GM12874 (cell line): ENCODE results near the gene ATN1.

Source experiments
- TF ChIP-seq, protein P1 (sequence below): IDR thresholded peaks from 2 replicates; pipeline ENCODE4 v1.5.1; 2011; ENCODE audit warnings: low read depth, mild to moderate bottlenecking, control low read depth, low read length, moderate library complexity; ENCODE audit not compliant: insufficient read depth

ATN1 gene

DNA sequence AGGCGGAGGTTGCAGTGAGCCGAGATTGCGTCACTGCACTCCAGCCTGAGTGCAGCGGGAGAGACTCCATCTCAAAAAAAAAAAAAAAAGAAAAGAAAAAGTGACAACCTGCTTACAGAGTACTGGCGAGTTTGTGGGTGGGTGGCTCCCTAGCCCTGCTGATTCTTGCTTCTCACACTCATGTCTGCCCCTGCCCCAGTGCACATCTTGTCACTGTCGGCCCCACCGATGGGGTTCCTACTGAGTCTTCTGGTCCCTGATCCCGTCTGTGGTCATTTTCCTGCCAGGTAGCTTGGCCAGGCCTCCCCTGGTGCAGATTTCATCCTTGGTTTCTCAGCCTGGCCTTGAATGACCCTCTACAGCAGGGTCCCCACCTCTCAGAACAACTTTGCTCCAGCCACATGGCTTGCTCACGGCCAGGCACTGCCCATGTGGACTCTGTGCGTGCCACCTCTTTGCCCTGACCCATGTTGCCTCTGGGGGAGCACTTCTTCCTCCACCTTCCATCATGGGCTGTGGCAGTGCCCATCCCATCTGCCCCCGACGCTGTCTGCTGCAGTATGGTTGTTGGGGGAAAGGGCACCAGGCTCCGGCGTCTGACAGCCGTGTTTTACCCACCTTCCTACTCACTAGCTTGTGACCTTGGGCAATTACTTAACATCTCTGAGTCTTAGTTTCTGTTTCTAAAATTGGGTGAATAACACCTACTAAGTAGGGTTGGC is 21.3 kb downstream of the ATN1 start:
- TF ChIP-seq, protein P1, sequence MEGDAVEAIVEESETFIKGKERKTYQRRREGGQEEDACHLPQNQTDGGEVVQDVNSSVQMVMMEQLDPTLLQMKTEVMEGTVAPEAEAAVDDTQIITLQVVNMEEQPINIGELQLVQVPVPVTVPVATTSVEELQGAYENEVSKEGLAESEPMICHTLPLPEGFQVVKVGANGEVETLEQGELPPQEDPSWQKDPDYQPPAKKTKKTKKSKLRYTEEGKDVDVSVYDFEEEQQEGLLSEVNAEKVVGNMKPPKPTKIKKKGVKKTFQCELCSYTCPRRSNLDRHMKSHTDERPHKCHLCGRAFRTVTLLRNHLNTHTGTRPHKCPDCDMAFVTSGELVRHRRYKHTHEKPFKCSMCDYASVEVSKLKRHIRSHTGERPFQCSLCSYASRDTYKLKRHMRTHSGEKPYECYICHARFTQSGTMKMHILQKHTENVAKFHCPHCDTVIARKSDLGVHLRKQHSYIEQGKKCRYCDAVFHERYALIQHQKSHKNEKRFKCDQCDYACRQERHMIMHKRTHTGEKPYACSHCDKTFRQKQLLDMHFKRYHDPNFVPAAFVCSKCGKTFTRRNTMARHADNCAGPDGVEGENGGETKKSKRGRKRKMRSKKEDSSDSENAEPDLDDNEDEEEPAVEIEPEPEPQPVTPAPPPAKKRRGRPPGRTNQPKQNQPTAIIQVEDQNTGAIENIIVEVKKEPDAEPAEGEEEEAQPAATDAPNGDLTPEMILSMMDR: peak; percentile 37; the same call in 1 of the 2 replicates

DNA sequence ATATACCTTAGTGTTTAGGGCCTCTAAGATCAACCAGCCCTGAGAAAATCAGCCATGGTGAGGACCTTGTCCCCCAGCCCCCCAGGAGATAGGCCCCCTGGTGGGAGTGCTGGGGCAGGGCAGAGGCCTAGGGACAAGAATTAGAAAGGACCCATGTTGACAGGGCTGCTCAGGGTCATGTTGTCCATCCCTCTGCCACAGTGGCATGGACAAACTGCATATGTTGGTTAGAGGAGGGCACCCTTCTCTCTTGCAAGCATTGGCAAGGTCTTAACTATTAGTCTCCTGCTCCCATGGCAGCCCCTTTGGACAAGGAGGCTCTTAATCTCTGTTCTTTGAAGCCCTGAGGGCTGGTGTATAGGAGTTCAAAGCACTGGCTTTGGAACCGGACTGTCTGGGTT is 22.6 kb downstream of the ATN1 start:
- TF ChIP-seq, protein P1: peak; percentile 49; the same call in 1 of the 2 replicates

DNA sequence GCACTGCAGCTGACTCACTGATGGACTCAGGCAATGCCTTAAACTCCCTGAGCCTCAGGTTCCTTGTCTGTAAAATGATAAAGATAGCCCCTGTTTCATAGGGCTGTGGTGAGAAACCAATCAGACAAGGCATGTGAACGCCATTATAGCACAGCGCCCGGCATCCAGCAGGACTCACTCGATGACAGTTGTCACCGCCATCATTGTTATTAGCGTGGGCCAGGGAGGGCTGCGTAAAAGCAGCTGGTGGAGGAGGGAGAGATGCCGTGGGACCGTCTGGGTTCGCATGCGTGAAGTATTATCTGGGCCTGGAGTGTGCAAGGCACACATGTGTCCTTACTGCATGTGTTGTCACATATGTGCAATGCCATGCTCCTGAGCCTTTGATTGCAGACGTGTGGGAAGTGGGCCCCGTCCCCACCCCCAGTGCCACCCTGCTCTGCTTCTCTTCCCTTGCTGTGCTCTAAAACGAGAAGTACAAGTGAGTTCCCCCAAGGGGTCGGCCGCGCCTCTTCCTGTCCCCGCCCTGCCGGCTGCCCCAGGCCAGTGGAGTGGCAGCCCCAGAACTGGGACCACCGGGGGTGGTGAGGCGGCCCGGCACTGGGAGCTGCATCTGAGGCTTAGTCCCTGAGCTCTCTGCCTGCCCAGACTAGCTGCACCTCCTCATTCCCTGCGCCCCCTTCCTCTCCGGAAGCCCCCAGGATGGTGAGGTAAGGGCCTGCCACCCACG is 23.2 kb downstream of the ATN1 start, which contains the start of gene PTPN6:
TSS of gene PTPN6 (plus strand) at position 546 of the 730 bp plus-strand sequence. CDS start at position 703, 157 bp downstream.
- TF ChIP-seq, protein P1: no peak

DNA sequence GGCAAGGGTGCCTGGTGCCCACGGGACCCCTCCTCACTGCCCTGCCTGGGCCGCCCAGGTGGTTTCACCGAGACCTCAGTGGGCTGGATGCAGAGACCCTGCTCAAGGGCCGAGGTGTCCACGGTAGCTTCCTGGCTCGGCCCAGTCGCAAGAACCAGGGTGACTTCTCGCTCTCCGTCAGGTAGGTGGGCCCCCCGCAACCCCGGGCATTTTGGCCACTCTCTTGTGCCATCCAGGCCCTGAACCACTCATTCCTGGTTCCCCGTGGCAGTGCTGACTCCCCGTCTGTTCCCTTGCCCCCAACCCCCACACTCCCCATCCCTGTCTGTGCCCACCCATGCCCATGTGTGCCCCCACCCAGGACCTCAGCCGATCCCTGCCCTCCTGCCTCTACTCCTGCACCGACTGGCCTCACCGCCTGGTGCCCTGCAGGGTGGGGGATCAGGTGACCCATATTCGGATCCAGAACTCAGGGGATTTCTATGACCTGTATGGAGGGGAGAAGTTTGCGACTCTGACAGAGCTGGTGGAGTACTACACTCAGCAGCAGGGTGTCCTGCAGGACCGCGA is 23.9 kb downstream of the ATN1 start:
- TF ChIP-seq, protein P1: no peak

DNA sequence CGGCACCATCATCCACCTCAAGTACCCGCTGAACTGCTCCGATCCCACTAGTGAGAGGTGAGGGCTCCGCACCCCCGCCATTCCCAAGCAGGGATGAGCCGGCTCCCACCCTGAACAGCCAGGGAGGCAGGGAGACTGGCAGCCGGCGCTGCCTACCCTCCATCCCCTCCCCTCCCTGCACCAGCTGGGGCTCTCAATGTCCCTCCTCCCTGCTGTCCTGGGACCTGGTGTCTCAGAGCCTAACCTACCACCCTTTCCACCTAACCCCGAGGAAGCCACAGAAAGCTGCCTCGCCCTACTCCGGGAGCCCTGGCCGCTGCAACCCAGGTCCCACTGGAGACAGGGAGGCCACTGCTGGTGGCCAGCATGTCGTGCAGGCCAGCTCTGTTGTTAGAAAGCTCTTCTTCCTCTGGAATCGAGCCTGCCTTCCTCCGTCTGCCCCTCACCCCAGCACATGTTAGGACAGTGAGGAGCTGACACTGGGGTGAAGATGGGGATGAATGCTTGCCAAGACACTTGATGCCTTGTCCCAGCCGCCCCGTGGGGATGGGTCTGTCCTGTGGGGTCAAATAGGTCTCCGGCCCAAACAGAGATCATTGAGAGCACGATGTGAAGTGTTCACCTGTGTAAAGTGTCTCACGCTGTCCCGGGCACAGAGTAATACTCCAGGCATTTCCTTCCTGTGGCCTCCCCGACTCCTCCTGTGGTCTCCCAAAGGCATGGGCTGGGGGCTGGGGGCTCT is 24.5 kb downstream of the ATN1 start:
- TF ChIP-seq, protein P1: no peak

DNA sequence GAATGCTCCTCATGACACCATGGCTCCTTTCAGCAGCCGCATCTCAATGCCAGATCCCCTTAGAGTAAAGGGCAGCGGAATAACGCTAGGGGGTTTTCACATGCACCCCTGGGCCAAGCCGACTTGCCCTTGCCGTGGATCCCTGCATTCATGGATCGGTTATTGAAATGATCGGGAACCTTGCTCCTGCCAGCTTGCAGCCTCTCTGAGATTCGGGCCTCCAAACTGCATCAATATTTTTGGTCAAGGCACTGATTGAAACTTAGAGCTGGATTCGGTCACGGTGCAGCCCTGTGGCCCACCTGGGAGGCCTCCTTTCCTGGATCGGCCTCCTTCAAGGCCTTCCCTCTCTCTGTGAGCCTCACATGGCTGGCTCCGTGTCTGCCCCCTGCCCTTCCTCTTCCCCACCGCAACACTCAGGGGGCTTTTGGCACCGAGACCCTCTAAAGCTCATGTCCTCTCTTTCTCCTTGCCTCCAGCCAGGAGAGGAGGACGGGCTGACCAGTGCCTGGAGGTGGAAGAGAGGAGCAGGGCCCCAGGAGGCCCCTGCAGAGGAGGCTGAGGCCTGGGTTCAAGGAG is 25.2 kb downstream of the ATN1 start:
- TF ChIP-seq, protein P1: no peak
